ENCODE data around the gene EIF2B2. TPM values are rescaled to one million over a fixed set of nuclear protein-coding genes. Genes with fewer than 3 reads are reported as not detected.
A peak's percentile ranks its signal among the peaks of the same experiment; 100 is the strongest.

The EIF2B2 gene
- total and polyA plus RNA-seq, 2 of the 13 experiments (the other 11 are each of a cell fraction or from before 2014, with no cell fraction given) = 54.4 to 78.6 TPM

DNA sequence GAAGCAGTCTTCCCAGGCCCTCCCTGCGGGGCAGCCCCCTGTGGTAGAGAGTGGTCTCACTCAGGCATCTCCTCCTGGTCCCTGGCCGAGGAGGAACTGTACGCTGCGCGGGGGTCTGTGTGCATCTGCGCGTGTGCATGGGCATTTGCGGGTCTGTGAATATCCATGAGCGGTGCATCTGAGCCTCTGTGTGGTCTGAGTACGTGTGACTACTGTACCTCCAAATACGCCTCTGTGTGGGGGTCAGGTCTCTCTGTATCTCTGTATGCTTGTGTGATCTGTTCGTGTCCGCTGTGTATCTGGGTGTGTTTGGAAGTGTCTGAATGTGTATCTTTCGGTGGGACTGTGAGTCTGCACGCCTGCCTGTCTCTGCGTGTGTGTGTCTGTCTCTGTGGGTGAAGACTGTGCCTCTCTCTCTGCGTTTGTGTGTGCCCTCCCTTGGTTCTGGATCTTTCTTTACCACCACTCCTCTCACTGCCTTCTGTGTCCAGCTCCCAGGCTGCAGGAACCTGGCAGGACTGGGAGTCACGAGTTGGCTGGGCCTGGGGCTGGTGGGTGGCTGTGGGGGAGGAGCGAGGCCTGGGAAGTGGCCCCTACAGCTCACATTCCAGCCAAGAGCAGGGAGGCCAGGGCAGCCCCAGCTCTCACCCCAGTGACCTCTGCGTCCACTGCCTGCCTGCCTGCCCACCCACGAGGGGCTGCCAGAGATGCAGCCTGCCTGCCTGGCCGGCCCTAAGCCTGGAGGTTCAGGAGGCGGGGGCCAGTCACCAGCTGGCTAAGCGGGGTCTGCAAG is 46.2 kb upstream of the EIF2B2 start (continued):
- TF ChIP-seq, protein P1, sequence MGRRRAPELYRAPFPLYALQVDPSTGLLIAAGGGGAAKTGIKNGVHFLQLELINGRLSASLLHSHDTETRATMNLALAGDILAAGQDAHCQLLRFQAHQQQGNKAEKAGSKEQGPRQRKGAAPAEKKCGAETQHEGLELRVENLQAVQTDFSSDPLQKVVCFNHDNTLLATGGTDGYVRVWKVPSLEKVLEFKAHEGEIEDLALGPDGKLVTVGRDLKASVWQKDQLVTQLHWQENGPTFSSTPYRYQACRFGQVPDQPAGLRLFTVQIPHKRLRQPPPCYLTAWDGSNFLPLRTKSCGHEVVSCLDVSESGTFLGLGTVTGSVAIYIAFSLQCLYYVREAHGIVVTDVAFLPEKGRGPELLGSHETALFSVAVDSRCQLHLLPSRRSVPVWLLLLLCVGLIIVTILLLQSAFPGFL (CRISPR knock-in tag; IDR thresholded peaks at IDR 0.05) = no peak
- TF ChIP-seq SIN3B (IDR thresholded peaks at IDR 0.05; ENCODE audit: low read length) (no peak), SRSF4 (IDR thresholded peaks at IDR 0.05; ENCODE audit: low read depth, low read length, poor library complexity, severe bottlenecking) (no peak), RAD21 (CRISPR knock-in tag; IDR thresholded peaks at IDR 0.05) (no peak), ZNF264 (CRISPR knock-in tag; IDR thresholded peaks at IDR 0.05) (no peak), BHLHE40 (IDR thresholded peaks at IDR 0.05; ENCODE audit: low read length) (peak; percentile 46), ZNF33A (CRISPR knock-in tag; IDR thresholded peaks at IDR 0.05; ENCODE audit: borderline replicate concordance) (no peak), ETV5 (CRISPR knock-in tag; IDR thresholded peaks at IDR 0.05; ENCODE audit: borderline replicate concordance) (no peak), ZBTB7B (CRISPR knock-in tag; IDR thresholded peaks at IDR 0.05) (peak; percentile 86), ZNF616 (CRISPR knock-in tag; IDR thresholded peaks at IDR 0.05; ENCODE audit: low read depth) (no peak), NFE2L1 (CRISPR knock-in tag; IDR thresholded peaks at IDR 0.05; ENCODE audit: borderline replicate concordance) (no peak), MZF1 (CRISPR knock-in tag; IDR thresholded peaks at IDR 0.05; ENCODE audit: borderline replicate concordance) (no peak), ZNF839 (CRISPR knock-in tag; IDR thresholded peaks at IDR 0.05; ENCODE audit: borderline replicate concordance) (no peak), ZNF383 (CRISPR knock-in tag; IDR thresholded peaks at IDR 0.05; ENCODE audit: borderline replicate concordance) (no peak), ZNF292 (CRISPR knock-in tag; IDR thresholded peaks at IDR 0.05; ENCODE audit: borderline replicate concordance, low read depth) (peak; percentile 90), AHR (CRISPR knock-in tag; IDR thresholded peaks at IDR 0.05) (no peak)
- TF ChIP-seq, protein P2, sequence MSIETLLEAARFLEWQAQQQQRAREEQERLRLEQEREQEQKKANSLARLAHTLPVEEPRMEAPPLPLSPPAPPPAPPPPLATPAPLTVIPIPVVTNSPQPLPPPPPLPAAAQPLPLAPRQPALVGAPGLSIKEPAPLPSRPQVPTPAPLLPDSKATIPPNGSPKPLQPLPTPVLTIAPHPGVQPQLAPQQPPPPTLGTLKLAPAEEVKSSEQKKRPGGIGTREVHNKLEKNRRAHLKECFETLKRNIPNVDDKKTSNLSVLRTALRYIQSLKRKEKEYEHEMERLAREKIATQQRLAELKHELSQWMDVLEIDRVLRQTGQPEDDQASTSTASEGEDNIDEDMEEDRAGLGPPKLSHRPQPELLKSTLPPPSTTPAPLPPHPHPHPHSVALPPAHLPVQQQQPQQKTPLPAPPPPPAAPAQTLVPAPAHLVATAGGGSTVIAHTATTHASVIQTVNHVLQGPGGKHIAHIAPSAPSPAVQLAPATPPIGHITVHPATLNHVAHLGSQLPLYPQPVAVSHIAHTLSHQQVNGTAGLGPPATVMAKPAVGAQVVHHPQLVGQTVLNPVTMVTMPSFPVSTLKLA (IDR thresholded peaks at IDR 0.05) = no peak
- TF ChIP-seq, protein P3, sequence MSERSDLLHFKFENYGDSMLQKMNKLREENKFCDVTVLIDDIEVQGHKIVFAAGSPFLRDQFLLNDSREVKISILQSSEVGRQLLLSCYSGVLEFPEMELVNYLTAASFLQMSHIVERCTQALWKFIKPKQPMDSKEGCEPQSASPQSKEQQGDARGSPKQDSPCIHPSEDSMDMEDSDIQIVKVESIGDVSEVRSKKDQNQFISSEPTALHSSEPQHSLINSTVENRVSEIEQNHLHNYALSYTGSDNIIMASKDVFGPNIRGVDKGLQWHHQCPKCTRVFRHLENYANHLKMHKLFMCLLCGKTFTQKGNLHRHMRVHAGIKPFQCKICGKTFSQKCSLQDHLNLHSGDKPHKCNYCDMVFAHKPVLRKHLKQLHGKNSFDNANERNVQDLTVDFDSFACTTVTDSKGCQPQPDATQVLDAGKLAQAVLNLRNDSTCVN (CRISPR knock-in tag; IDR thresholded peaks at IDR 0.05; ENCODE audit: borderline replicate concordance) = no peak
- TF ChIP-seq, protein P4, sequence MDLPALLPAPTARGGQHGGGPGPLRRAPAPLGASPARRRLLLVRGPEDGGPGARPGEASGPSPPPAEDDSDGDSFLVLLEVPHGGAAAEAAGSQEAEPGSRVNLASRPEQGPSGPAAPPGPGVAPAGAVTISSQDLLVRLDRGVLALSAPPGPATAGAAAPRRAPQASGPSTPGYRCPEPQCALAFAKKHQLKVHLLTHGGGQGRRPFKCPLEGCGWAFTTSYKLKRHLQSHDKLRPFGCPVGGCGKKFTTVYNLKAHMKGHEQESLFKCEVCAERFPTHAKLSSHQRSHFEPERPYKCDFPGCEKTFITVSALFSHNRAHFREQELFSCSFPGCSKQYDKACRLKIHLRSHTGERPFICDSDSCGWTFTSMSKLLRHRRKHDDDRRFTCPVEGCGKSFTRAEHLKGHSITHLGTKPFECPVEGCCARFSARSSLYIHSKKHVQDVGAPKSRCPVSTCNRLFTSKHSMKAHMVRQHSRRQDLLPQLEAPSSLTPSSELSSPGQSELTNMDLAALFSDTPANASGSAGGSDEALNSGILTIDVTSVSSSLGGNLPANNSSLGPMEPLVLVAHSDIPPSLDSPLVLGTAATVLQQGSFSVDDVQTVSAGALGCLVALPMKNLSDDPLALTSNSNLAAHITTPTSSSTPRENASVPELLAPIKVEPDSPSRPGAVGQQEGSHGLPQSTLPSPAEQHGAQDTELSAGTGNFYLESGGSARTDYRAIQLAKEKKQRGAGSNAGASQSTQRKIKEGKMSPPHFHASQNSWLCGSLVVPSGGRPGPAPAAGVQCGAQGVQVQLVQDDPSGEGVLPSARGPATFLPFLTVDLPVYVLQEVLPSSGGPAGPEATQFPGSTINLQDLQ (CRISPR knock-in tag; IDR thresholded peaks at IDR 0.05) = no peak
- TF ChIP-seq, protein P5, sequence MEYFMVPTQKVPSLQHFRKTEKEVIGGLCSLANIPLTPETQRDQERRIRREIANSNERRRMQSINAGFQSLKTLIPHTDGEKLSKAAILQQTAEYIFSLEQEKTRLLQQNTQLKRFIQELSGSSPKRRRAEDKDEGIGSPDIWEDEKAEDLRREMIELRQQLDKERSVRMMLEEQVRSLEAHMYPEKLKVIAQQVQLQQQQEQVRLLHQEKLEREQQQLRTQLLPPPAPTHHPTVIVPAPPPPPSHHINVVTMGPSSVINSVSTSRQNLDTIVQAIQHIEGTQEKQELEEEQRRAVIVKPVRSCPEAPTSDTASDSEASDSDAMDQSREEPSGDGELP (IDR thresholded peaks at IDR 0.05; ENCODE audit: borderline replicate concordance, low read depth) = 0 out of 2 replicates have a peak, but pooled peaks have one; percentile 38

Measured in HepG2 (cell line).